Posterior vena cava (tissue), 2 donors: ENCODE measurements around the gene EFCAB13. TPM values are rescaled to one million over a fixed set of nuclear protein-coding genes. Genes with fewer than 3 reads are reported as not detected.
"Not testable (repeated sequence)": the region's sequence is repeated elsewhere in the genome, so short reads cannot be mapped to it uniquely, and the experiment has no call there.

Experiments
- DNase-seq: peaks from one replicate; pipeline ENCODE4 v3.0.0-alpha.2; 2020; ENCODE audit warnings: low spot score
- intact Hi-C, 2 donors: fragments of 100-400 bp; cut with DNase I; formaldehyde crosslinking; loops; one replicate each; pipeline versions ENCODE4 v1.14.1 to v1.14.2; 2022 to 2023
- total RNA-seq, 2 donors: library from RNA; stranded (reverse); fragmentation: NEBNext Ultra II Directional; extraction: Animal tissue kit (Norgen Biotek cat#: 25700); gene quantifications; one replicate each; pipeline ENCODE4 v1.2.1, GENCODE V29; 2021
- donor health status: DM: yes; HTN: yes; CAD: no.
- donor health status: DM: yes; HTN: yes; CAD: no.

EFCAB13 gene
- total RNA-seq, 2 donors from 2014 or later = 6.5 to 12.2 TPM

DNA sequence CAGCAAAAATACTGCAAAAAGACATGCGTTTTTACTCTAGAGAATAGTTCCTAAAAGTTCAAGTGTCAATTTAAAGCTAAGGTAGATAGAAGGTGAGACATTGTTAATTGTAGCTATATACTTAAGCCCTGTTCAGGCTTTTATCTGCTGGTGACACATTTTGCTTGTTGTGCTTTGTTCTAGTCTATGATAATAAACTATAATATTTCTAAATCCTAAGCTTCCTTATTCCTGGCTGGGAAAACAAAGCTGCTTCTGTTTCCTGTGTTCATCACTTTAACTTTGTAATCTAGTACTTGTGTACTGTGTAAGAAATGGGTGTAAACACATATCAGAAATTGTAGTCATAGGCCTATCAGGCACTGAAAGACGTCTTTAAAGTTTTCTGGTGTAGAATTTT is 77.3 kb downstream of the EFCAB13 start:
- no peak for DNase-seq

DNA sequence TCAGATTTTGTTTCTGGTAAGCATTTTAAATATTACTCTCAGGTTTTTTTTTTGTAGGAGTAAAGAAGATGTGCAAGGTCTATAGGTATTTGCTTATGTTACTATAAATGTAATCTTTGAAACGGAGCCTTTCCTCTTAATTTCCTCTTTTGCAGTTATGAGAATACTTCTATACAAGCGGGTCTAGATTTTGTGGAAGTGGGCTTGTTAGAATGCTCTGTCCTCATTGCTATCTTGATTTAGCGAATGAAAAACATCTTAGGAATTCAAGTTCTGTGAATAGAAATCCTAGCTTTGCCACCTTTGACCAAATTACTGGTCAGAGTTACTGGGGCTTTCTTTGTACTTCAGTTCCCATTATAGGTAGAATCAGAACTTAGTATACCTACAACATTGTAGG is 80.3 kb downstream of the EFCAB13 start:
- intact Hi-C loops = no loop called here
- DNase-seq = no peak

More for the DNA sequence above, 77.3 kb downstream of the EFCAB13 start:
- intact Hi-C loops = no loop called here

DNA sequence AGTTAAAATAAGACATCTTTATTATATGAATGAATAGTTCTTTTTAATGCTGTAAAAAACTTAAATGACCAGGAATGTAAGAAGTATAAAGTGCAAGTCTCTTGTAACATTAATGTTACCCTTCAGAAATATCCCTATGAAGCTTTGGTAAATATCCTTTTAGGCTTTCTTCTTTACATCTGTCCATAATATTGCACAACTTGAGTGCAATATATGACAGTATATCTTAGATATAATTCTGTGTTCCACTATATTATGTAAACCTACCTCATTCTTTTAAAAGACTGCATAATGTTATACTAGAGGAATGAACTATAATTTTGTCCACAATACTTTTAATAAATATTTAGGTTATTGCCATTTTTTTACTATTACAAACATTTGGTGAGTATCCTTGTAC is 81.1 kb downstream of the EFCAB13 start:
- intact Hi-C loops = no loop called here
- no peak for DNase-seq

DNA sequence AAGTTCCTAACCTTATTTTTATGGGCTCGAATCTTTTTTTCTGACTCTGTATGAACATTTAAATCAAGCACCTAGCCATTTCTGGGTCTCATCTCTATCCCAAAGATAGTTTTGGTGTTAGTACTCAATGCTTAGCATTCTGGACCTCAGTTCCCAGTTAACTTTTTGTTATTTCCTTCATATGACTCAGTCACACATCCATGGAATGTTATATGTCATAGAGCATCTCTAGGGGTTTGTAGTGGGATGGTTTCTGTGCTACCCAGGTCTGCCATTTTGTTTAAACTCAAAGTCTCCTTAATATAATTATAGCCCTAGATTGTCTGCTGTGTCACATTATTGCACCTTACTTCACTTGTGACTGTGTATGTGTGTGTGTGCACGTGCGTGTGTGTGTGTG is 90.1 kb downstream of the EFCAB13 start:
- intact Hi-C loops = no loop called here
- no peak for DNase-seq

GRCh38 chr17:47414612-47415011 is 90.9 kb downstream of the EFCAB13 start:
- no peak for DNase-seq
- intact Hi-C loops = no loop called here

DNA sequence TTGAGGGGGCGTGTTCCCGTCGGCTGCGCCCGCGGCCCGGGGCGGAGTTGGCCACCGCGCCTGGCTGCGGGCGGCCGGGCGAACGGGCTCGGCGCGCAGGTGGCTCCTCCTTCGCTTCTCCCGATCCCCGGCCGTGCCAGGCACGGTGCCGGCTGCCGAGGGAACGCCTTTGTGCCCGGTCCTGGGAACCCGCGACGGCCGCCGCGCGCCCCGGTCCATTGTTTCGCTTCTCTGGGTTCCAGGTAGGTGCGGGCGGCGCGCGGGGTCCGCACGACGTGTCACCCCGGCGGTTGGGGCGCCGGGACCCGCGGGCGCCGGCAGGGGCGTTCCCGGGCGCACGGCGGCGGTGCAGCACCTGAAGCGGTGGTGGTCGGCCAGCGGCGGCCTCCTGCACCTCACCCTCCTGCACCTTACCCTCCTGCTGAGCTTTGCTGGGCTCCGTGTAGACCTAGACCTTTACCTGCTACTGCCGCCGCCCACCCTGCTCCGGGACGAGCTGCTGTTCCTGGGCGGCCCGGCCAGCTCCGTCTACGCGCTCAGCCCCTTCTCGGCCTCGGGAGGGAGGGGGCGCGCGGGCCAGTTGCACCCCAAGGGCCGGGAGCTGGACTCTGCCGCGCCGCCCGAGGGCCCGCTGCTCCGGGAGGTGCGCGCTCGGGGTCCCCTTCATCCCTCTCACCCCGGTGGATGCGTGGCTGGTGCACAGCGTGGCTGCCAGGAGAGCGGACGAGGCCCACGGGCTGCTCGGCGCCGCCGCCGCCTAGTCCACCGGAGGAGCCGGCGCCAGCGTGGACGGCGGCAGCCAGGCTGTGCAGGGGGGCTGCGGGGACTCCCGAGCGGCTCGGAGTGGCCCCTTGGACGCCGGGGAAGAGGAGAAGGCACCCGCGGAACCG is 99.9 kb downstream of the EFCAB13 start:
- DNase-seq = no peak
- intact Hi-C loops = no loop called here

GRCh38 chr17:47425233-47425632 is 101.5 kb downstream of the EFCAB13 start:
- DNase-seq, intact Hi-C loops: not testable (repeated sequence)

- DNase-seq, intact Hi-C loops: not testable (repeated sequence)
Measured at GRCh38 chr17:47425887-47426635, 102.3 kb downstream of the EFCAB13 start.

GRCh38 chr17:47427985-47428384 is 104.2 kb downstream of the EFCAB13 start:
- intact Hi-C loops = no loop called here
- DNase-seq = no peak

- DNase-seq, intact Hi-C loops: not testable (repeated sequence)
Measured at GRCh38 chr17:47432240-47432639, 108.5 kb downstream of the EFCAB13 start.

GRCh38 chr17:47465165-47465564 is 141.4 kb downstream of the EFCAB13 start:
- DNase-seq = no peak
- intact Hi-C loops = no loop called here

DNA sequence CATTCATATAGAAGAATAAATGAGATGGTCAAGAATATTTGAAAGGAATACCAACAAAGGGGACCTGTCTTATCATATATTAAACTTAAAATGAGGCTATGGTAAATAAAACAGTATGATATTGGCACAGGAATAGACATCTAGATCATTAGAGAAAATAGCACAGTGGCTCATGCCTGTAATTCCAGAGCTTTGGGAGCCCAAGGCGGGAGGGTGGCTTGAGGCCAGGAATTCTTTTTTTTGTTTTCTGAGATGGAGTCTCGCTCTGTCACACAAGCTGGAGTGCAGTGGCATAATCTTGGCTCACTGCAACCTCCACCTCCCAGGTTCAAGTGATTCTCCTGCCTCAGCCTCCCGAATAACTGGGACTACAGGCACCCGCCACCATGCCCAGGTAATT is 143.2 kb downstream of the EFCAB13 start:
- DNase-seq, intact Hi-C loops: not testable (repeated sequence)

DNA sequence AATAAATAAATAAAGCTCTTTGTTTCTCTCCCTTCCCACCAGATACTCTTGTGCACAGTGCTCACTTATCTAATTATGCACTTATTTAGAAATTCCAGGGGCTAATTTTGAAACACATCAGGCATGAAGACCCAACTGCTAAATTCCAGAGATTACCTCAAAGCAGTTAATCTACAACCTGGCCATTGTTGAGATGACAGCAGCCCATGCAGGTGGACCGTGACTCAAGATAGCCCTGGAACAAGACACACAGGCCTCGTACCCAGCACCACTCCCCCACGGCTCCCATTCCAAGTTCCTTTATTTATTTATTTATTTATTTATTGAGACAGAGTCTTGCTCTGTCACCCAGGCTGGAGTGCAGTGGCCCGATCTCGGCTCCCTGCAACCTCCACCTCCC is 147.1 kb downstream of the EFCAB13 start:
- no peak for DNase-seq
- intact Hi-C loops = no loop called here

- intact Hi-C loops, DNase-seq: not testable (repeated sequence)
Measured at GRCh38 chr17:47472073-47472472, 148.3 kb downstream of the EFCAB13 start.

Other genes starting within 250 kb of the EFCAB13 start
- gene CDC27, start 134.7 kb upstream of the EFCAB13 start, total RNA-seq = 100 to 1,000 TPM in 1 of 2 donors, 10 to 100 TPM in 1; 82.7 to 103 TPM
- gene MYL4, start 114.6 kb upstream of the EFCAB13 start, total RNA-seq = 1 to 10 TPM; 2.0 to 2.8 TPM
- 10 to 100 TPM; 32.1 to 53.5 TPM for gene ITGB3, start 70.1 kb upstream of the EFCAB13 start, total RNA-seq
- gene NPEPPS, start 207.2 kb downstream of the EFCAB13 start, total RNA-seq = 100 to 1,000 TPM in 1 of 2 donors, 10 to 100 TPM in 1; 82.8 to 125 TPM